GM12892 (cell line): ENCODE measurements around the gene ARHGEF2.

Experiments used
- POLR2A ChIP-seq: IDR thresholded peaks from 2 replicates; pipeline ENCODE4 v1.6.1; 2011; ENCODE audit warnings: low read depth, low read length, control low read depth
- POLR2AphosphoS5 ChIP-seq: IDR thresholded peaks from 2 replicates; pipeline ENCODE4 v1.6.1; 2011; ENCODE audit warnings: low read depth, low read length, control low read depth
- TAF1 ChIP-seq: IDR thresholded peaks from 2 replicates; pipeline ENCODE4 v1.6.1; 2011; ENCODE audit warnings: low read depth, mild to moderate bottlenecking, control low read depth, low read length, borderline replicate concordance

DNA sequence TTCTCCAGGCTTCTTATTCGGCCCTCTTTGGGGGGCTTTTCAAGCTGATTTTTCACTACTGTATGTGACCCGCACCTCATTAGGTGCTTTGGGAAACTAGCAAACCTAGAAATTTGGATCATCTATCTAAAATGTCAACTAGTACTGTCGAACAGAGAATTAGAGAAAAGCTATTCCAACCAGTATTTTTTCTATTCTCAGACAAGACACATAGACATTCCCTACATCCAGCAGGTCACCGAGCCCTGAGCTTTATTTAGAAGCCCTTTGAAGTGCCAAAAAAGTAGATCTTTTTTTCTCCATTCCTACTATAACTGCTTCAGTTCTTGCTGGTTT, 42.7 kb upstream of the ARHGEF2 start:
- TF ChIP-seq POLR2AphosphoS5 (no peak), POLR2A (no peak), TAF1 (no peak)
